Neural cell (in vitro differentiated cells): Measurements from ENCODE around the gene PTPRG. TPM values are rescaled to one million over a fixed set of nuclear protein-coding genes. Genes with fewer than 3 reads are reported as not detected.

ENCODE experiments used
- H2AFZ ChIP-seq: fragments of 200-600, 300-800 bp; sonication (generic), shearing (Covaris generic); 2 replicates; pipeline ENCODE4 v1.6.0; 2014; ENCODE audit warnings: low read depth, mild to moderate bottlenecking, antibody characterized with exemption, low read length, moderate library complexity
- H3F3A ChIP-seq: fragments of 200-600 bp; shearing (Covaris generic); 2 replicates; pipeline ENCODE4 v1.6.1; 2016; ENCODE audit warnings: mild to moderate bottlenecking, moderate library complexity, mixed read lengths, antibody characterized with exemption, low read length; ENCODE audit not compliant: insufficient read depth, poor library complexity, severe bottlenecking
- H3K27ac ChIP-seq: fragments of 200-600, 300-800 bp; sonication (generic), shearing (Covaris generic); 2 replicates; pipeline ENCODE4 v1.5.1; 2014; ENCODE audit warnings: mild to moderate bottlenecking, low read length, moderate library complexity
- H3K27me3 ChIP-seq: fragments of 300-800, 200-600 bp; sonication (generic), shearing (Covaris generic); 2 replicates; pipeline ENCODE4 v1.6.0; 2014; ENCODE audit warnings: mild to moderate bottlenecking, low read depth, low read length, moderate library complexity; ENCODE audit not compliant: insufficient read depth
- H3K36me3 ChIP-seq: fragments of 300-800, 200-600 bp; sonication (generic), shearing (Covaris generic); 2 replicates; pipeline ENCODE4 v1.5.1; 2014; ENCODE audit warnings: mild to moderate bottlenecking, antibody characterized with exemption, low read length, moderate library complexity; ENCODE audit not compliant: insufficient read depth
- H3K4me2 ChIP-seq: fragments of 300-800, 200-600 bp; sonication (generic), shearing (Covaris generic); 2 replicates; pipeline ENCODE4 v1.6.0; 2014; ENCODE audit warnings: mild to moderate bottlenecking, low read length
- H3K4me3 ChIP-seq: fragments of 300-800, 200-600 bp; sonication (generic), shearing (Covaris generic); 2 replicates; pipeline ENCODE4 v1.5.1; 2014; ENCODE audit warnings: mild to moderate bottlenecking, low read length, moderate library complexity
- H3K79me2 ChIP-seq: fragments of 200-600 bp; shearing (Covaris generic); replicated peaks from 2 replicates; pipeline ENCODE4 v1.6.0; 2014; ENCODE audit warnings: mild to moderate bottlenecking, low read length, moderate library complexity; ENCODE audit not compliant: insufficient read depth
- H3K9ac ChIP-seq: fragments of 300-800, 200-600 bp; sonication (generic), shearing (Covaris generic); 2 replicates; pipeline ENCODE4 v1.6.1; 2016; ENCODE audit warnings: mild to moderate bottlenecking, low read length, mixed read lengths
- H3K9me2 ChIP-seq: fragments of 200-600 bp; shearing (Covaris generic); 2 replicates; pipeline ENCODE4 v1.6.1; 2016; ENCODE audit warnings: mild to moderate bottlenecking, low read length, mixed read lengths; ENCODE audit not compliant: insufficient read depth
- H3K9me3 ChIP-seq: fragments of 200-600, 300-800 bp; sonication (generic), shearing (Covaris generic); 2 replicates; pipeline ENCODE4 v1.6.1; 2016; ENCODE audit warnings: mild to moderate bottlenecking, mixed run types, low read length, moderate library complexity, mixed read lengths
- H4K20me1 ChIP-seq: fragments of 200-600 bp; shearing (Covaris generic); 2 replicates; pipeline ENCODE4 v1.6.1; 2016; ENCODE audit warnings: mild to moderate bottlenecking, mixed run types; ENCODE audit not compliant: insufficient read depth
- EP300 ChIP-seq: fragments of 450-650 bp; conservative IDR thresholded peaks from 2 replicates; pipeline ENCODE4 v1.6.1; 2014; ENCODE audit warnings: antibody characterized with exemption, mild to moderate bottlenecking, moderate library complexity; ENCODE audit not compliant: poor library complexity, severe bottlenecking
- EZH2 ChIP-seq: fragments of 200-600, 300-800 bp; shearing (Covaris generic), sonication (generic); IDR thresholded peaks from 2 replicates; pipeline ENCODE4 v1.6.1; 2014; ENCODE audit warnings: antibody characterized with exemption, low read length, borderline replicate concordance, mild to moderate bottlenecking; ENCODE audit not compliant: insufficient read depth, poor library complexity, severe bottlenecking
- MXI1 ChIP-seq: fragments of 450-650 bp; conservative IDR thresholded peaks from 2 replicates; pipeline ENCODE4 v1.6.1; 2014; ENCODE audit warnings: antibody characterized with exemption, mild to moderate bottlenecking; ENCODE audit not compliant: poor library complexity, severe bottlenecking
- POLR2AphosphoS5 ChIP-seq: IDR thresholded peaks from 2 replicates; pipeline ENCODE4 v1.6.1; 2012
- RAD21 ChIP-seq: fragments of 450-650 bp; conservative IDR thresholded peaks from 2 replicates; pipeline ENCODE4 v1.6.1; 2014; ENCODE audit warnings: antibody characterized with exemption, mild to moderate bottlenecking, moderate library complexity
- REST ChIP-seq: IDR thresholded peaks from 2 replicates; pipeline ENCODE4 v1.6.1; 2012; ENCODE audit warnings: borderline replicate concordance
- SMC3 ChIP-seq: fragments of 450-650 bp; conservative IDR thresholded peaks from 2 replicates; pipeline ENCODE4 v1.6.1; 2014; ENCODE audit warnings: antibody characterized with exemption, mild to moderate bottlenecking, moderate library complexity; ENCODE audit not compliant: poor library complexity
- TAF1 ChIP-seq: IDR thresholded peaks from 2 replicates; pipeline ENCODE4 v1.6.1; 2012; ENCODE audit warnings: low read depth
- polyA plus RNA-seq: library from polyadenylated mRNA; depleted of rRNA; stranded (reverse); fragments of >200 nt; gene quantifications from 2 replicates; pipeline ENCODE4 v1.2.3, GENCODE V29; 2014
- TF ChIP-seq, protein P1 (sequence below): fragments of 450-650 bp; IDR thresholded peaks from 2 replicates; pipeline ENCODE4 v1.5.1; 2014; ENCODE audit warnings: antibody characterized with exemption, mild to moderate bottlenecking, moderate library complexity; ENCODE audit not compliant: poor library complexity, severe bottlenecking

Gene PTPRG
- polyA plus RNA-seq, 1 donor from 2014 or later = 33.1 TPM

- no peak overlapping the region for H3K4me2 ChIP-seq
- H4K20me1 ChIP-seq = no peaks in the 10 kb centered on the region
- H3K79me2 ChIP-seq = no peaks in the 10 kb centered on the region
- no peaks in the 10 kb centered on the region for H3K9me3 ChIP-seq
- no peaks in the 10 kb centered on the region for H3K27me3 ChIP-seq
- H2AFZ ChIP-seq = no peak overlapping the region
- no peak overlapping the region for H3K4me3 ChIP-seq
- H3K9ac ChIP-seq = no peak overlapping the region
- no peaks in the 10 kb centered on the region for H3K9me2 ChIP-seq
- no peak overlapping the region for H3K27ac ChIP-seq
- no peaks in the 10 kb centered on the region for H3F3A ChIP-seq
- TF ChIP-seq, protein P1, sequence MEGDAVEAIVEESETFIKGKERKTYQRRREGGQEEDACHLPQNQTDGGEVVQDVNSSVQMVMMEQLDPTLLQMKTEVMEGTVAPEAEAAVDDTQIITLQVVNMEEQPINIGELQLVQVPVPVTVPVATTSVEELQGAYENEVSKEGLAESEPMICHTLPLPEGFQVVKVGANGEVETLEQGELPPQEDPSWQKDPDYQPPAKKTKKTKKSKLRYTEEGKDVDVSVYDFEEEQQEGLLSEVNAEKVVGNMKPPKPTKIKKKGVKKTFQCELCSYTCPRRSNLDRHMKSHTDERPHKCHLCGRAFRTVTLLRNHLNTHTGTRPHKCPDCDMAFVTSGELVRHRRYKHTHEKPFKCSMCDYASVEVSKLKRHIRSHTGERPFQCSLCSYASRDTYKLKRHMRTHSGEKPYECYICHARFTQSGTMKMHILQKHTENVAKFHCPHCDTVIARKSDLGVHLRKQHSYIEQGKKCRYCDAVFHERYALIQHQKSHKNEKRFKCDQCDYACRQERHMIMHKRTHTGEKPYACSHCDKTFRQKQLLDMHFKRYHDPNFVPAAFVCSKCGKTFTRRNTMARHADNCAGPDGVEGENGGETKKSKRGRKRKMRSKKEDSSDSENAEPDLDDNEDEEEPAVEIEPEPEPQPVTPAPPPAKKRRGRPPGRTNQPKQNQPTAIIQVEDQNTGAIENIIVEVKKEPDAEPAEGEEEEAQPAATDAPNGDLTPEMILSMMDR = no peak
- no peak for TF ChIP-seq EZH2
- no peak for TF ChIP-seq RAD21
- no peak for TF ChIP-seq POLR2AphosphoS5
- TF ChIP-seq MXI1 = no peak
- TF ChIP-seq EP300 = no peak
- no peak for TF ChIP-seq TAF1
- TF ChIP-seq SMC3 = no peak
- no peak for TF ChIP-seq REST
- no peaks in the 10 kb centered on the region for H3K36me3 ChIP-seq
Measured at GRCh38 chr3:61822588-61822987, 261.2 kb downstream of the PTPRG start.

- no peak for TF ChIP-seq TAF1
- TF ChIP-seq RAD21 = no peak
- no peak for TF ChIP-seq MXI1
- TF ChIP-seq, protein P1 = no peak
- TF ChIP-seq REST = no peak
- no peak for TF ChIP-seq SMC3
- TF ChIP-seq EP300 = no peak
- no peak for TF ChIP-seq EZH2
- no peak for TF ChIP-seq POLR2AphosphoS5
- no peak overlapping the region for H3K4me2 ChIP-seq
- H4K20me1 ChIP-seq = no peaks in the 10 kb centered on the region
- no peak overlapping the region for H2AFZ ChIP-seq
- H3K9me3 ChIP-seq = no peaks in the 10 kb centered on the region
- no peaks in the 10 kb centered on the region for H3K36me3 ChIP-seq
- H3K27ac ChIP-seq = no peak overlapping the region
- H3F3A ChIP-seq = no peaks in the 10 kb centered on the region
- H3K9me2 ChIP-seq = no peaks in the 10 kb centered on the region
- H3K79me2 ChIP-seq = no peaks in the 10 kb centered on the region
- H3K9ac ChIP-seq = no peak overlapping the region
- no peak overlapping the region for H3K4me3 ChIP-seq
- H3K27me3 ChIP-seq = no peaks in the 10 kb centered on the region
Measured at GRCh38 chr3:61824553-61825135, 263.3 kb downstream of the PTPRG start.
